Measurements from ENCODE around the gene RCL1. TPM values are rescaled to one million over a fixed set of nuclear protein-coding genes. Genes with fewer than 3 reads are reported as not detected.

The RCL1 gene
- total RNA-seq, 5 donors from 2014 or later (not counting 1 experiment from before 2014, with no cell fraction given): 22.0 to 38.7 (median 24.2) TPM

GRCh38 chr9:4905135-4905490, 112.4 kb downstream of the RCL1 start:
- CTCF ChIA-PET: no interaction called here

More at GRCh38 chr9:4905135-4905490, 112.4 kb downstream of the RCL1 start:
- Mint-ChIP-seq H3K4me1 (peaks cover 5 to 11% (median 8%) of the 10 kb centered on the region in 3 donors), H3K9me3 (peaks cover 5 to 8% (median 8%) of the 10 kb centered on the region in 3 donors), H3K27ac (no peak overlapping the region), H3K27me3 (no peaks in the 10 kb centered on the region), H3K36me3 (peaks cover 6% of the 10 kb centered on the region), H3K4me3 (no peak overlapping the region)
- ATAC-seq (replicated peaks in 1 of 4) (no peak), DNase-seq (no peak)
- H3K9me3 ChIP-seq: no peaks in the 10 kb centered on the region
- no peak overlapping the region for H3K4me3 ChIP-seq (ENCODE audit: control insufficient read depth in 1 of 2, extremely low read depth in 1 of 2, low read length in 1 of 2)
- POLR2A ChIA-PET: no interaction called here
- no CpG with 5 or more reads among the region's 2 CpGs for WGBS (ENCODE audit: insufficient coverage)
- no peaks in the 10 kb centered on the region for H3K36me3 ChIP-seq (ENCODE audit: control insufficient read depth in 2 of 2, extremely low read depth in 1 of 2, insufficient read depth in 1 of 2, low read length in 1 of 2)
- peaks cover 0 to 12% of the 10 kb centered on the region in 2 experiments for H3K4me1 ChIP-seq (ENCODE audit: control insufficient read depth in 1 of 2, extremely low read depth in 1 of 2, insufficient read depth in 2 of 2, low read length in 2 of 2)
- H3K27ac ChIP-seq (ENCODE audit: low read length): no peak overlapping the region
- H3K27me3 ChIP-seq (replicated peaks in 1 of 2; ENCODE audit: control insufficient read depth in 2 of 2, extremely low read depth in 1 of 2, insufficient read depth in 2 of 2, low read length in 1 of 2): no peaks in the 10 kb centered on the region

Other genes starting within 250 kb of the RCL1 start
- 10 to 100 TPM in 3 of 5 donors, 1 to 10 TPM in 2; 6.7 to 15.8 (median 14.3) TPM for gene PLPP6, start 130.7 kb upstream of the RCL1 start, total RNA-seq
- gene SPATA6L, start 126.5 kb upstream of the RCL1 start, total RNA-seq: 1 to 10 TPM; 1.2 to 5.2 (median 2.5) TPM
- gene CDC37L1, start 113.4 kb upstream of the RCL1 start, total RNA-seq: 10 to 100 TPM; 20.6 to 26.8 (median 23.7) TPM
- gene AK3, start 51.7 kb upstream of the RCL1 start, total RNA-seq: 10 to 100 TPM; 20.0 to 25.7 (median 23.1) TPM
- gene JAK2, start 192.3 kb downstream of the RCL1 start, total RNA-seq: 10 to 100 TPM; 12.6 to 16.2 (median 15.0) TPM